Right lobe of liver (tissue), 6 donors: ENCODE results near the gene STX7. TPM values are rescaled to one million over a fixed set of nuclear protein-coding genes. Genes with fewer than 3 reads are reported as not detected.

ENCODE experiments used
- ATAC-seq, 4 donors: fragments of 200-7000 bp; cut with Tn5 transposase; one replicate each; pipeline ENCODE4 v1.9.1; 2020; ENCODE audit warnings: mild to moderate bottlenecking in 4 of 4, moderate library complexity in 4 of 4
- DNase-seq, 3 donors: peaks; one replicate each; pipeline ENCODE4 v3.0.0-alpha.2; 2020
- H3K27ac ChIP-seq, 3 donors: fragments of 200-600 bp; one replicate each; pipeline ENCODE4 v1.8.0; 2022
- H3K27me3 ChIP-seq, 2 donors: fragments of 200-600 bp; one replicate each; pipeline ENCODE4 v1.8.0; 2022
- H3K36me3 ChIP-seq, 4 donors: fragments of 200-600 bp; sonication (generic) in 1 of 4; one replicate each; pipeline versions ENCODE4 v1.5.1 to v1.8.0; 2017 to 2022; ENCODE audit warnings: control low read depth in 1 of 4
- H3K4me1 ChIP-seq, 4 donors: fragments of 200-600 bp; sonication (generic) in 1 of 4; one replicate each; pipeline versions ENCODE4 v1.5.1 to v1.8.0; 2017 to 2022; ENCODE audit warnings: control low read depth in 1 of 4
- H3K4me3 ChIP-seq, 3 donors: fragments of 200-600 bp; one replicate each; pipeline ENCODE4 v1.8.0; 2022
- H3K9me3 ChIP-seq, 4 donors: fragments of 200-600 bp; sonication (generic) in 1 of 4; one replicate each; pipeline versions ENCODE4 v1.5.1 to v1.8.0; 2017 to 2022; ENCODE audit warnings: control low read depth in 1 of 4
- CTCF ChIP-seq, 4 donors: fragments of 200-600 bp in 3 of 4; fragments of 450-650 bp in 1 of 4; IDR thresholded peaks; one replicate each; pipeline versions ENCODE4 v1.5.1 to v1.8.0; 2016 to 2022; ENCODE audit warnings: antibody characterized with exemption in 4 of 4, mild to moderate bottlenecking in 2 of 4
- POLR2A ChIP-seq: fragments of 450-650 bp; IDR thresholded peaks from one replicate; pipeline ENCODE4 v1.6.1; 2017; ENCODE audit warnings: antibody characterized with exemption, mild to moderate bottlenecking
- WGBS: methylation state at CpG from one replicate; pipeline ENCODE4 v1.1.6; 2018; ENCODE audit warnings: low coverage, low lambda C conversion rate; ENCODE audit not compliant: insufficient coverage; ENCODE audit errors: missing lambda C conversion rate; 5-methylcytosine and 5-hydroxymethylcytosine counted together
- intact Hi-C, 2 donors: fragments of 100-400 bp; cut with DNase I; formaldehyde crosslinking; loops; one replicate each; pipeline versions ENCODE4 v1.11.2 to v1.14.1; 2022
- total RNA-seq, 6 experiments: library from RNA; depleted of rRNA in 2 of 6; stranded (reverse); fragments of >200 nt in 2 of 6; fragmentation: NEBNext Ultra II Directional in 3 of 6; extraction: Animal tissue kit (Norgen Biotek cat#: 25700) in 3 of 6; gene quantifications; one replicate each; pipeline versions ENCODE4 v1.1.0 to v1.2.4, GENCODE V29; 2016 to 2023
- donor health status: DM: no; HTN: yes; CAD: no.
- donor health status: DM: no; HTN: no; CAD: no.
- donor health status: DM: no; HTN: no; CAD: no.
- donor health status: DM: no; HTN: yes; CAD: no.
- donor health status: DM: no; HTN: yes; CAD: no.

STX7 gene
- total RNA-seq, 6 experiments from 2014 or later, result 14.9 to 28.5 (median 17.0) TPM

GRCh38 chr6:132511831-132512220 is 1.1 kb downstream of the STX7 start:
- Histone ChIP-seq H3K9me3 (no peaks in the 10 kb centered on the region), H3K36me3 (no peaks in the 10 kb centered on the region), H3K4me1 (peaks cover 0 to 14% (median 0%) of the 10 kb centered on the region in 4 donors), H3K27me3 (no peaks in the 10 kb centered on the region), H3K27ac (peak overlapping the region in 2 of 3 donors; percentile 23 to 79), H3K4me3 (peak overlapping the region; percentile 86 to 96 (median 91))
- 8% methylated on average over 2 of the region's 2 CpGs for WGBS
- TF ChIP-seq POLR2A, result no peak
- TF ChIP-seq CTCF (IDR thresholded peaks at IDR 0.05), result no peak
- ATAC-seq (no peak), DNase-seq (no peak)
- intact Hi-C loops, result no loop called here

GRCh38 chr6:132511210-132511830 is 1.6 kb downstream of the STX7 start:
- peaks cover 0 to 14% (median 0%) of the 10 kb centered on the region in 4 donors for H3K4me1 ChIP-seq

DNA sequence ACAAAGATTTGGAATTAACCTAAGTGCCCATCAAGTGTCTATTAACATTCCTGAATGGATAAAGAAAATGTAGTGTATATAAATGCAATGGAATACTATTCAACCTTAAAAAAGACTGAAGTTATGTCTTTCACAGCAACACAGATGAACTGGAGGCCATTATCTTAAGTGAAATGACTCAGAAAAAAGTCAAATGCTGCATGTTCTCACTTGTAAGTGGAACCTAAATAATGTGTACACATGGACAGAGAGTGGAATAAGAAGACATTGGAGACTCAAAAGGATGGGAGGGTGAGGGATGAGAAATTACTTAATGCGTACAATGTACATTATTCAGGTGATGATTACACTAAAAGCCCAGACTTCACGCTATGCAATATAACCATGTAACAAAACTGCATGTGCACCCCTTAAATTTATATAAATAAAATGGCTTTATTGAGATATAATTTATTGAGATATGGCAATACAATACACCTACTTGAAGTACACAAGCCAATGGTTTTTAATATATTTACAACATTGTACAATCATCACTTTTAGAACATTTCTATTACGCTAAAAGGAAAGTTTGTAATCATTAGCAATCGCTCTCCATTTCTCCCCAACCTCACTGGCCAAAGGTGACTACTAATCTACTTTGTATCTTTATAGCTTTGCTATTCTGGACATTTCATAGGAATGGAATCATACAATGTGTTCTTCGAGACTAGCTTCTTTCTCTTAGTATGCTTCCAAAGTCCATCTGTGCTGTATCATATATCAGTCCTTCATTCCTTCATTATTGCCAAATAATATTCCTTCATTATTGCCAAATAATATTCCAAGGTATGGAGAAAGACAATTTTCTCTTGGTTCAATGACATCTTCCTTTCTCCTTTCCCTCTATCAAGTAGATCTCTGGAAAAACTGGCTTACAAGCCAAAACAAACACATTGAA is 5.8 kb downstream of the STX7 start:
- intact Hi-C loops, result no loop called here
- Histone ChIP-seq H3K4me1 (peaks cover 0 to 7% (median 0%) of the 10 kb centered on the region in 4 donors), H3K4me3 (no peak overlapping the region), H3K36me3 (peaks cover 0 to 7% (median 2%) of the 10 kb centered on the region in 4 donors), H3K27ac (no peak overlapping the region), H3K9me3 (no peaks in the 10 kb centered on the region), H3K27me3 (no peaks in the 10 kb centered on the region)
- no peak for DNase-seq
- no peak for TF ChIP-seq POLR2A
- TF ChIP-seq CTCF (IDR thresholded peaks at IDR 0.05), result no peak
- no peak for ATAC-seq
- 90% methylated on average over 5 of the region's 5 CpGs for WGBS

More at GRCh38 chr6:132511210-132511830, 1.6 kb downstream of the STX7 start:
- intact Hi-C loops, result no loop called here
- Histone ChIP-seq H3K36me3 (no peaks in the 10 kb centered on the region), H3K4me3 (peak overlapping the region in 2 of 3 donors; percentile 86 to 96), H3K9me3 (no peaks in the 10 kb centered on the region), H3K27ac (peak overlapping the region in 2 of 3 donors; percentile 23 to 79), H3K27me3 (no peaks in the 10 kb centered on the region)
- DNase-seq, result no peak
- TF ChIP-seq CTCF (IDR thresholded peaks at IDR 0.05) (no peak), POLR2A (no peak)
- ATAC-seq, result no peak
- WGBS, result 32% methylated on average over 4 of the region's 4 CpGs

- no peaks in the 10 kb centered on the region for H3K27me3 ChIP-seq
- WGBS, result 57% methylated on average over 2 of the region's 2 CpGs
- ATAC-seq (no peak), DNase-seq (no peak)
- H3K4me1 ChIP-seq, result peaks cover 0 to 2% (median 0%) of the 10 kb centered on the region in 4 donors
- TF ChIP-seq POLR2A (no peak), CTCF (IDR thresholded peaks at IDR 0.05) (no peak)
- intact Hi-C loops, result no loop called here
- H3K4me3 ChIP-seq, result no peak overlapping the region
- peaks cover 0 to 10% (median 4%) of the 10 kb centered on the region in 4 donors for H3K36me3 ChIP-seq
- H3K27ac ChIP-seq, result no peak overlapping the region
- no peaks in the 10 kb centered on the region for H3K9me3 ChIP-seq
Measured at GRCh38 chr6:132506461-132506860, 6.5 kb downstream of the STX7 start.
